Measurements from ENCODE around the gene SYNPR.

DNA sequence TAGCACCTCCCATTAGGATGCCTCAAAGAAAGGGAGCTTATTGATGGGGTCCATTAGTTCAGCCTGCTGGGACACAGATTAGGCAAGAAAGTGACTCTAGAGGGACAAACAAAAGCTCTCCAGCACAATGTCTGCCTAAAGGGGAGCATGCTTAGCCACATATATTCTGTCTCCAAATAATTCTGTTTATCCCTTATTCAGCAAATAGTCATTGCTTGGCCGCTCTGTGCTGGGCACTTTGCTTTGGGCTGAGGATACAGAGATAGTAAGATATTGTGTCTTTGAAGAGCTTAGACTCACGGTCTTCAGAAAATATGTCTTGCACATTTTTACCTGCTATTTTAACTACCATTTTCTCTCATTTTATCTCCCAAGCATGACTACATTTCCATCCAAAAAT, 159.8 kb downstream of the SYNPR start:
- TF ChIP-seq POLR2A (IDR thresholded peaks at IDR 0.05) = no peak
- TF ChIP-seq, protein P1, sequence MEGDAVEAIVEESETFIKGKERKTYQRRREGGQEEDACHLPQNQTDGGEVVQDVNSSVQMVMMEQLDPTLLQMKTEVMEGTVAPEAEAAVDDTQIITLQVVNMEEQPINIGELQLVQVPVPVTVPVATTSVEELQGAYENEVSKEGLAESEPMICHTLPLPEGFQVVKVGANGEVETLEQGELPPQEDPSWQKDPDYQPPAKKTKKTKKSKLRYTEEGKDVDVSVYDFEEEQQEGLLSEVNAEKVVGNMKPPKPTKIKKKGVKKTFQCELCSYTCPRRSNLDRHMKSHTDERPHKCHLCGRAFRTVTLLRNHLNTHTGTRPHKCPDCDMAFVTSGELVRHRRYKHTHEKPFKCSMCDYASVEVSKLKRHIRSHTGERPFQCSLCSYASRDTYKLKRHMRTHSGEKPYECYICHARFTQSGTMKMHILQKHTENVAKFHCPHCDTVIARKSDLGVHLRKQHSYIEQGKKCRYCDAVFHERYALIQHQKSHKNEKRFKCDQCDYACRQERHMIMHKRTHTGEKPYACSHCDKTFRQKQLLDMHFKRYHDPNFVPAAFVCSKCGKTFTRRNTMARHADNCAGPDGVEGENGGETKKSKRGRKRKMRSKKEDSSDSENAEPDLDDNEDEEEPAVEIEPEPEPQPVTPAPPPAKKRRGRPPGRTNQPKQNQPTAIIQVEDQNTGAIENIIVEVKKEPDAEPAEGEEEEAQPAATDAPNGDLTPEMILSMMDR (IDR thresholded peaks at IDR 0.05) = no peak
